ENCODE results near the gene DEDD. TPM values are rescaled to one million over a fixed set of nuclear protein-coding genes. Genes with fewer than 3 reads are reported as not detected.

The DEDD gene
- total and polyA plus RNA-seq, 2 of the 13 experiments (the other 11 are each of a cell fraction or from before 2014, with no cell fraction given): 12.6 to 27.8 TPM

GRCh38 chr1:161132410-161133219, at the start of gene DEDD (continued):
- TF ChIP-seq, protein P1, sequence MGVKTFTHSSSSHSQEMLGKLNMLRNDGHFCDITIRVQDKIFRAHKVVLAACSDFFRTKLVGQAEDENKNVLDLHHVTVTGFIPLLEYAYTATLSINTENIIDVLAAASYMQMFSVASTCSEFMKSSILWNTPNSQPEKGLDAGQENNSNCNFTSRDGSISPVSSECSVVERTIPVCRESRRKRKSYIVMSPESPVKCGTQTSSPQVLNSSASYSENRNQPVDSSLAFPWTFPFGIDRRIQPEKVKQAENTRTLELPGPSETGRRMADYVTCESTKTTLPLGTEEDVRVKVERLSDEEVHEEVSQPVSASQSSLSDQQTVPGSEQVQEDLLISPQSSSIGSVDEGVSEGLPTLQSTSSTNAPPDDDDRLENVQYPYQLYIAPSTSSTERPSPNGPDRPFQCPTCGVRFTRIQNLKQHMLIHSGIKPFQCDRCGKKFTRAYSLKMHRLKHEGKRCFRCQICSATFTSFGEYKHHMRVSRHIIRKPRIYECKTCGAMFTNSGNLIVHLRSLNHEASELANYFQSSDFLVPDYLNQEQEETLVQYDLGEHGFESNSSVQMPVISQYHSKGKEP (CRISPR knock-in tag; IDR thresholded peaks at IDR 0.05): no peak
- TF ChIP-seq CENPT (CRISPR knock-in tag; IDR thresholded peaks at IDR 0.05; ENCODE audit: low read depth) (no peak), TCF12 (IDR thresholded peaks at IDR 0.05) (no peak), TCF12 (CRISPR knock-in tag; IDR thresholded peaks at IDR 0.05) (0 out of 2 replicates have a peak, but pooled peaks have one; percentile 25), TEAD2 (CRISPR knock-in tag; IDR thresholded peaks at IDR 0.05) (no peak), DR1 (CRISPR knock-in tag; IDR thresholded peaks at IDR 0.05) (0 out of 2 replicates have a peak, but pooled peaks have one; percentile 6), ZSCAN30 (CRISPR knock-in tag; IDR thresholded peaks at IDR 0.05) (no peak), ZNF569 (CRISPR knock-in tag; IDR thresholded peaks at IDR 0.05; ENCODE audit: borderline replicate concordance) (no peak), KDM2A (CRISPR knock-in tag; IDR thresholded peaks at IDR 0.05; ENCODE audit: borderline replicate concordance, low read depth) (0 out of 2 replicates have a peak, but pooled peaks have one; percentile 26), ZNF543 (CRISPR knock-in tag; IDR thresholded peaks at IDR 0.05) (no peak), ZNF317 (CRISPR knock-in tag; IDR thresholded peaks at IDR 0.05) (no peak), KMT2B (CRISPR knock-in tag; IDR thresholded peaks at IDR 0.05) (no peak), ZFY (CRISPR knock-in tag; IDR thresholded peaks at IDR 0.05) (peak; percentile 85), MXD1 (CRISPR knock-in tag; IDR thresholded peaks at IDR 0.05) (0 out of 2 replicates have a peak, but pooled peaks have one; percentile 39), ISX (CRISPR knock-in tag; conservative IDR thresholded peaks at IDR 0.05) (no peak), ZBTB7B (CRISPR knock-in tag; IDR thresholded peaks at IDR 0.05) (no peak), ZBTB8A (CRISPR knock-in tag; IDR thresholded peaks at IDR 0.05; ENCODE audit: borderline replicate concordance, low read depth) (no peak), FOXK1 (CRISPR knock-in tag; IDR thresholded peaks at IDR 0.05; ENCODE audit: borderline replicate concordance, low read depth) (no peak), HOXA9 (CRISPR knock-in tag; IDR thresholded peaks at IDR 0.05; ENCODE audit: borderline replicate concordance) (no peak), ISL2 (CRISPR knock-in tag; IDR thresholded peaks at IDR 0.05) (no peak), ZNF782 (CRISPR knock-in tag; IDR thresholded peaks at IDR 0.05; ENCODE audit: borderline replicate concordance) (no peak), IRF2 (CRISPR knock-in tag; IDR thresholded peaks at IDR 0.05) (no peak)
- TF ChIP-seq, protein P2, sequence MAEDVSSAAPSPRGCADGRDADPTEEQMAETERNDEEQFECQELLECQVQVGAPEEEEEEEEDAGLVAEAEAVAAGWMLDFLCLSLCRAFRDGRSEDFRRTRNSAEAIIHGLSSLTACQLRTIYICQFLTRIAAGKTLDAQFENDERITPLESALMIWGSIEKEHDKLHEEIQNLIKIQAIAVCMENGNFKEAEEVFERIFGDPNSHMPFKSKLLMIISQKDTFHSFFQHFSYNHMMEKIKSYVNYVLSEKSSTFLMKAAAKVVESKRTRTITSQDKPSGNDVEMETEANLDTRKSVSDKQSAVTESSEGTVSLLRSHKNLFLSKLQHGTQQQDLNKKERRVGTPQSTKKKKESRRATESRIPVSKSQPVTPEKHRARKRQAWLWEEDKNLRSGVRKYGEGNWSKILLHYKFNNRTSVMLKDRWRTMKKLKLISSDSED (CRISPR knock-in tag; IDR thresholded peaks at IDR 0.05): no peak
- TF ChIP-seq, protein P3, sequence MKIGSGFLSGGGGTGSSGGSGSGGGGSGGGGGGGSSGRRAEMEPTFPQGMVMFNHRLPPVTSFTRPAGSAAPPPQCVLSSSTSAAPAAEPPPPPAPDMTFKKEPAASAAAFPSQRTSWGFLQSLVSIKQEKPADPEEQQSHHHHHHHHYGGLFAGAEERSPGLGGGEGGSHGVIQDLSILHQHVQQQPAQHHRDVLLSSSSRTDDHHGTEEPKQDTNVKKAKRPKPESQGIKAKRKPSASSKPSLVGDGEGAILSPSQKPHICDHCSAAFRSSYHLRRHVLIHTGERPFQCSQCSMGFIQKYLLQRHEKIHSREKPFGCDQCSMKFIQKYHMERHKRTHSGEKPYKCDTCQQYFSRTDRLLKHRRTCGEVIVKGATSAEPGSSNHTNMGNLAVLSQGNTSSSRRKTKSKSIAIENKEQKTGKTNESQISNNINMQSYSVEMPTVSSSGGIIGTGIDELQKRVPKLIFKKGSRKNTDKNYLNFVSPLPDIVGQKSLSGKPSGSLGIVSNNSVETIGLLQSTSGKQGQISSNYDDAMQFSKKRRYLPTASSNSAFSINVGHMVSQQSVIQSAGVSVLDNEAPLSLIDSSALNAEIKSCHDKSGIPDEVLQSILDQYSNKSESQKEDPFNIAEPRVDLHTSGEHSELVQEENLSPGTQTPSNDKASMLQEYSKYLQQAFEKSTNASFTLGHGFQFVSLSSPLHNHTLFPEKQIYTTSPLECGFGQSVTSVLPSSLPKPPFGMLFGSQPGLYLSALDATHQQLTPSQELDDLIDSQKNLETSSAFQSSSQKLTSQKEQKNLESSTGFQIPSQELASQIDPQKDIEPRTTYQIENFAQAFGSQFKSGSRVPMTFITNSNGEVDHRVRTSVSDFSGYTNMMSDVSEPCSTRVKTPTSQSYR (CRISPR knock-in tag; IDR thresholded peaks at IDR 0.05; ENCODE audit: borderline replicate concordance): peak; percentile 84; the same call in 1 of the 2 replicates

Data from HepG2 (cell line).